T-helper 2 cell treated with Interferon-gamma antibody and Interleukin-4, amounts not matched to agents 5 μg/mL and 100 μg/mL, for 36 hours (primary cell): ENCODE measurements around the gene MTHFD2L.
"Not testable (repeated sequence)": the region's sequence is repeated elsewhere in the genome, so short reads cannot be mapped to it uniquely, and the experiment has no call there.

Source experiments
- DNase-seq: peaks from one replicate; pipeline ENCODE4 v3.0.0; 2021; ENCODE audit warnings: low spot score
- H3K27ac Mint-ChIP-seq: one replicate; pipeline ENCODE4 v1.8.0; 2021; ENCODE audit warnings: mild to moderate bottlenecking, mixed read lengths
- H3K27me3 Mint-ChIP-seq: one replicate; pipeline ENCODE4 v1.8.0; 2021; ENCODE audit warnings: low read depth, mixed read lengths
- H3K36me3 Mint-ChIP-seq: one replicate; pipeline ENCODE4 v1.8.0; 2021; ENCODE audit warnings: low read depth, mixed read lengths
- H3K4me1 Mint-ChIP-seq: one replicate; pipeline ENCODE4 v1.8.0; 2021; ENCODE audit warnings: low read depth, mixed read lengths
- H3K4me3 Mint-ChIP-seq: one replicate; pipeline ENCODE4 v1.8.0; 2022; ENCODE audit warnings: mild to moderate bottlenecking, moderate library complexity, mixed read lengths
- H3K9me3 Mint-ChIP-seq: one replicate; pipeline ENCODE4 v1.8.0; 2021; ENCODE audit warnings: mixed read lengths

MTHFD2L gene

GRCh38 chr4:74322301-74322700 lies 164.4 kb downstream of the MTHFD2L start:
- H3K27ac Mint-ChIP-seq, result no peak overlapping the region
- peaks cover 24% of the 10 kb centered on the region for H3K27me3 Mint-ChIP-seq
- H3K4me3 Mint-ChIP-seq, result no peak overlapping the region
- no peaks in the 10 kb centered on the region for H3K4me1 Mint-ChIP-seq
- no peak for DNase-seq
- no peaks in the 10 kb centered on the region for H3K36me3 Mint-ChIP-seq
- H3K9me3 Mint-ChIP-seq, result no peaks in the 10 kb centered on the region

- no peak for DNase-seq
- Mint-ChIP-seq H3K36me3 (no peaks in the 10 kb centered on the region), H3K9me3 (no peaks in the 10 kb centered on the region), H3K4me3 (no peak overlapping the region), H3K27ac (no peak overlapping the region), H3K27me3 (peaks cover 30% of the 10 kb centered on the region), H3K4me1 (no peaks in the 10 kb centered on the region)
Observed at GRCh38 chr4:74323663-74324062, 165.7 kb downstream of the MTHFD2L start.

GRCh38 chr4:74324262-74324661 lies 166.3 kb downstream of the MTHFD2L start:
- no peak overlapping the region for H3K4me3 Mint-ChIP-seq

GRCh38 chr4:74325886-74326285 lies 168.0 kb downstream of the MTHFD2L start:
- Mint-ChIP-seq H3K4me1 (no peaks in the 10 kb centered on the region), H3K9me3 (no peaks in the 10 kb centered on the region), H3K27ac (no peak overlapping the region), H3K4me3 (no peak overlapping the region), H3K36me3 (no peaks in the 10 kb centered on the region), H3K27me3 (peaks cover 37% of the 10 kb centered on the region)
- DNase-seq, result no peak

More at GRCh38 chr4:74324262-74324661, 166.3 kb downstream of the MTHFD2L start:
- H3K27ac Mint-ChIP-seq, result no peak overlapping the region
- DNase-seq, result no peak
- no peaks in the 10 kb centered on the region for H3K4me1 Mint-ChIP-seq
- H3K36me3 Mint-ChIP-seq, result no peaks in the 10 kb centered on the region
- peaks cover 36% of the 10 kb centered on the region for H3K27me3 Mint-ChIP-seq
- H3K9me3 Mint-ChIP-seq, result no peaks in the 10 kb centered on the region

GRCh38 chr4:74327762-74328161 lies 169.8 kb downstream of the MTHFD2L start:
- H3K27me3 Mint-ChIP-seq, result peaks cover 33% of the 10 kb centered on the region
- no peaks in the 10 kb centered on the region for H3K9me3 Mint-ChIP-seq
- H3K4me1 Mint-ChIP-seq, result no peaks in the 10 kb centered on the region
- H3K27ac Mint-ChIP-seq, result no peak overlapping the region
- H3K4me3 Mint-ChIP-seq, result no peak overlapping the region
- DNase-seq, result no peak
- H3K36me3 Mint-ChIP-seq, result no peaks in the 10 kb centered on the region

GRCh38 chr4:74328501-74328900 lies 170.6 kb downstream of the MTHFD2L start:
- no peaks in the 10 kb centered on the region for H3K9me3 Mint-ChIP-seq
- no peak overlapping the region for H3K27ac Mint-ChIP-seq
- no peaks in the 10 kb centered on the region for H3K4me1 Mint-ChIP-seq
- peaks cover 31% of the 10 kb centered on the region for H3K27me3 Mint-ChIP-seq
- no peak overlapping the region for H3K4me3 Mint-ChIP-seq
- H3K36me3 Mint-ChIP-seq, result no peaks in the 10 kb centered on the region
- no peak for DNase-seq

GRCh38 chr4:74329307-74329706 lies 171.4 kb downstream of the MTHFD2L start:
- no peak for DNase-seq
- Mint-ChIP-seq H3K4me1 (no peaks in the 10 kb centered on the region), H3K9me3 (no peaks in the 10 kb centered on the region), H3K4me3 (no peak overlapping the region), H3K27me3 (peaks cover 28% of the 10 kb centered on the region), H3K36me3 (no peaks in the 10 kb centered on the region), H3K27ac (no peak overlapping the region)

- no peaks in the 10 kb centered on the region for H3K36me3 Mint-ChIP-seq
- no peak for DNase-seq
- H3K9me3 Mint-ChIP-seq, result no peaks in the 10 kb centered on the region
- peaks cover 26% of the 10 kb centered on the region for H3K27me3 Mint-ChIP-seq
- H3K27ac Mint-ChIP-seq, result no peak overlapping the region
- H3K4me3 Mint-ChIP-seq, result no peak overlapping the region
- no peaks in the 10 kb centered on the region for H3K4me1 Mint-ChIP-seq
Observed at GRCh38 chr4:74330295-74330750, 172.4 kb downstream of the MTHFD2L start.

- no peaks in the 10 kb centered on the region for H3K36me3 Mint-ChIP-seq
- peaks cover 26% of the 10 kb centered on the region for H3K27me3 Mint-ChIP-seq
- H3K4me3 Mint-ChIP-seq, result no peak overlapping the region
- no peaks in the 10 kb centered on the region for H3K9me3 Mint-ChIP-seq
- H3K4me1 Mint-ChIP-seq, result no peaks in the 10 kb centered on the region
- no peak overlapping the region for H3K27ac Mint-ChIP-seq
- no peak for DNase-seq
Observed at GRCh38 chr4:74331252-74331651, 173.3 kb downstream of the MTHFD2L start.

- no peaks in the 10 kb centered on the region for H3K4me1 Mint-ChIP-seq
- no peak overlapping the region for H3K27ac Mint-ChIP-seq
- no peaks in the 10 kb centered on the region for H3K9me3 Mint-ChIP-seq
- no peak overlapping the region for H3K4me3 Mint-ChIP-seq
- peaks cover 26% of the 10 kb centered on the region for H3K27me3 Mint-ChIP-seq
- no peaks in the 10 kb centered on the region for H3K36me3 Mint-ChIP-seq
- no peak for DNase-seq
Observed at GRCh38 chr4:74331944-74332343, 174.0 kb downstream of the MTHFD2L start.

GRCh38 chr4:74334636-74335035 lies 176.7 kb downstream of the MTHFD2L start:
- peaks cover 11% of the 10 kb centered on the region for H3K27me3 Mint-ChIP-seq
- no peaks in the 10 kb centered on the region for H3K36me3 Mint-ChIP-seq
- H3K9me3 Mint-ChIP-seq, result no peaks in the 10 kb centered on the region

GRCh38 chr4:74335341-74336021 lies 177.6 kb downstream of the MTHFD2L start:
- no peaks in the 10 kb centered on the region for H3K36me3 Mint-ChIP-seq
- no peak for DNase-seq
- H3K9me3 Mint-ChIP-seq, result no peaks in the 10 kb centered on the region
- peaks cover 9% of the 10 kb centered on the region for H3K27me3 Mint-ChIP-seq
- H3K4me1 Mint-ChIP-seq, result no peaks in the 10 kb centered on the region
- no peak overlapping the region for H3K4me3 Mint-ChIP-seq
- H3K27ac Mint-ChIP-seq, result no peak overlapping the region

More at GRCh38 chr4:74334636-74335035, 176.7 kb downstream of the MTHFD2L start:
- no peaks in the 10 kb centered on the region for H3K4me1 Mint-ChIP-seq
- no peak for DNase-seq
- H3K4me3 Mint-ChIP-seq, result no peak overlapping the region
- H3K27ac Mint-ChIP-seq, result no peak overlapping the region

- Mint-ChIP-seq H3K9me3 (peaks cover 5% of the 10 kb centered on the region), H3K27ac (no peak overlapping the region), H3K4me3 (no peak overlapping the region), H3K27me3 (peaks cover 2% of the 10 kb centered on the region), H3K36me3 (no peaks in the 10 kb centered on the region), H3K4me1 (no peaks in the 10 kb centered on the region)
- no peak for DNase-seq
Observed at GRCh38 chr4:74338792-74339333, 180.9 kb downstream of the MTHFD2L start.

GRCh38 chr4:74339501-74339900 lies 181.6 kb downstream of the MTHFD2L start:
- Mint-ChIP-seq H3K27me3 (no peaks in the 10 kb centered on the region), H3K4me3 (no peak overlapping the region), H3K9me3 (peaks cover 7% of the 10 kb centered on the region), H3K36me3 (no peaks in the 10 kb centered on the region), H3K27ac (no peak overlapping the region), H3K4me1 (no peaks in the 10 kb centered on the region)
- no peak for DNase-seq

- H3K4me3 Mint-ChIP-seq, H3K36me3 Mint-ChIP-seq, DNase-seq, H3K27me3 Mint-ChIP-seq, H3K27ac Mint-ChIP-seq, H3K4me1 Mint-ChIP-seq: not testable (repeated sequence)
- H3K9me3 Mint-ChIP-seq, result peaks cover 15% of the 10 kb centered on the region
Observed at GRCh38 chr4:74340421-74340820, 182.5 kb downstream of the MTHFD2L start.
